PC-9 (cell line): ENCODE data around the gene TSPYL6. TPM values are rescaled to one million over a fixed set of nuclear protein-coding genes. Genes with fewer than 3 reads are reported as not detected.
"Not testable (repeated sequence)": the region's sequence is repeated elsewhere in the genome, so short reads cannot be mapped to it uniquely, and the experiment has no call there.

Experiments used
- BruUV-seq: library from RNA; stranded (reverse); fragments of 400-500 nt; replicated peaks from 2 replicates; lab custom pipeline; 2021; lab: Mats Ljungman, UMichigan
- CTCF ChIA-PET: fragments of 300-600 bp; sonication (Branson Sonifier 250); formaldehyde crosslinking; loops from one replicate; lab custom pipeline; 2022; ENCODE audit warnings: antibody characterized with exemption; lab: Charles Lee
- POLR2A ChIA-PET: fragments of 300-600 bp; sonication (Branson Sonifier 250); formaldehyde crosslinking; loops from one replicate; lab custom pipeline; 2022; ENCODE audit warnings: antibody characterized with exemption; ENCODE audit not compliant: unreplicated experiment; lab: Charles Lee
- DNase-seq, 2 experiments: peaks; one replicate each; pipeline versions ENCODE4 v3.0.0 to v3.0.0-alpha.2; 2015 to 2022; ENCODE audit warnings: mixed read lengths in 1 of 2
- H2AFZ ChIP-seq: fragments of 200-600 bp; sonication (generic); 2 replicates; pipeline ENCODE4 v1.8.1; 2017; ENCODE audit warnings: antibody characterized with exemption
- H3F3A ChIP-seq: fragments of 200-600 bp; sonication (generic); 2 replicates; pipeline ENCODE4 v1.8.1; 2017; ENCODE audit warnings: antibody characterized with exemption, mild to moderate bottlenecking, low read depth; ENCODE audit not compliant: insufficient read depth
- H3K27ac ChIP-seq: fragments of 200-600 bp; sonication (generic); 2 replicates; pipeline ENCODE4 v1.6.1; 2016; ENCODE audit warnings: mixed run types
- H3K27me3 ChIP-seq: fragments of 200-600 bp; sonication (generic); 2 replicates; pipeline ENCODE4 v1.6.1; 2016; ENCODE audit warnings: low read depth, mixed run types; ENCODE audit not compliant: insufficient read depth
- H3K36me3 ChIP-seq: fragments of 200-600 bp; sonication (generic); 2 replicates; pipeline ENCODE4 v1.6.1; 2016; ENCODE audit warnings: low read depth, mixed run types
- H3K4me1 ChIP-seq: fragments of 200-600 bp; sonication (generic); replicated peaks from 2 replicates; pipeline ENCODE4 v1.6.1; 2016; ENCODE audit warnings: mixed run types; ENCODE audit not compliant: insufficient read depth
- H3K4me2 ChIP-seq: fragments of 200-600 bp; sonication (generic); 2 replicates; pipeline ENCODE4 v1.6.1; 2017; ENCODE audit warnings: mixed run types
- H3K4me3 ChIP-seq: fragments of 200-600 bp; sonication (generic); 2 replicates; pipeline ENCODE4 v1.6.1; 2016; ENCODE audit warnings: mixed run types
- H3K79me2 ChIP-seq: fragments of 200-600 bp; sonication (generic); 2 replicates; pipeline ENCODE4 v1.6.1; 2017; ENCODE audit warnings: low read depth, mixed run types
- H3K9me2 ChIP-seq: fragments of 200-600 bp; sonication (generic); 2 replicates; pipeline ENCODE4 v1.8.1; 2017; ENCODE audit warnings: mild to moderate bottlenecking; ENCODE audit not compliant: insufficient read depth
- H3K9me3 ChIP-seq: fragments of 200-600 bp; sonication (generic); 2 replicates; pipeline ENCODE4 v1.8.1; 2016; ENCODE audit warnings: low read depth; ENCODE audit not compliant: insufficient read depth
- H4K20me1 ChIP-seq: fragments of 200-600 bp; sonication (generic); 2 replicates; pipeline ENCODE4 v1.8.1; 2017; ENCODE audit not compliant: insufficient read depth
- EZH2 ChIP-seq: fragments of 200-600 bp; sonication (generic); IDR thresholded peaks from 2 replicates; pipeline ENCODE4 v1.8.0; 2017; ENCODE audit warnings: antibody characterized with exemption, low read depth
- intact Hi-C: fragments of 100-400 bp; cut with micrococcal nuclease; formaldehyde crosslinking; loops from one replicate; pipeline ENCODE4 v1.10.0; 2022; ENCODE audit not compliant: unreplicated experiment
- total RNA-seq: library from RNA; stranded (reverse); gene quantifications from 2 replicates; pipeline ENCODE4 v1.2.3, GENCODE V29; 2021
- TF ChIP-seq, protein P1 (sequence below): fragments of 200-600 bp; sonication (generic); conservative IDR thresholded peaks from 2 replicates; pipeline ENCODE4 v1.6.1; 2017; ENCODE audit warnings: mixed run types, antibody characterized with exemption, mild to moderate bottlenecking, moderate library complexity

TSPYL6 gene
- total RNA-seq, 1 experiment from 2014 or later = not detected

DNA sequence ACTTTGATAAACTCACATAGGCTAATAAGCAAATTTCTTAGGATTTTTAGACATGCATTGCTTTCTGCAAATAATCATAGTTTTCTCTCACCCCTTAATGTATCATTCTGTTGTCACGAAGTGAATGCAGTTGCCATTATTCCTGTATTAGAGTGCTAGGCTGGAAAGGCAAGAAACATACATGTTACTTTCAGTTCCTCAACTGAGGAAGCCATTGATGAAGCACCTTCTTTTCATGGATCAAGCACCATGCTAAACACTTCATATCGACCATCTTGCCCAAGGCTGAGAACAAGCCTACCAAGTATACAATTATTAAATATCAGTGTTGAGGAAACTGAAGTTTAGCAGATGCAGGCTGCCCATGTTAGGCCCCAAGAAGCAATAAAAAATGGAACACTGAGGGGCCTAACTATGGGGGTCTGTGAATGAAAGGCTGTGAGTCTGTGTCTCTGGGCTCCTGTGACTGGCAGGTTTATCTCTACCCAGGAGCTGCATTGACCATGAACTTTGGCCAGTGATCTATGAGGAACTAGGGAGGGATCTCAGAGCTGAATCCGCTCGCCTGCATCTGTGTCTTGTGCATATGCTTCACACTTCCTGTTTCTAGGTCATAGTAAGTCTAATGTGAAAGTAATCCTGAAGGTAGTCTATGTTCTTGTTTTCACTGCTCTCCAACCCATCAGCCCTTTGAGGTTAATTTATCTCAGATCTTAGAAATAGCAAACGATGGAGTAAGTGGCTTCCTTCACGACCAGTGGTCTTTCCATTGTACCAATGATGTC is 16.0 kb upstream of the TSPYL6 start:
- CTCF ChIA-PET = no interaction called here
- Histone ChIP-seq H3K27ac (no peak overlapping the region), H3K4me2 (no peak overlapping the region), H2AFZ (no peak overlapping the region), H4K20me1 (no peaks in the 10 kb centered on the region), H3F3A (no peaks in the 10 kb centered on the region), H3K79me2 (no peaks in the 10 kb centered on the region), H3K36me3 (no peaks in the 10 kb centered on the region), H3K4me3 (no peak overlapping the region), H3K9me3 (0 out of 2 replicates have a peak, but pooled peaks cover 6% of the 10 kb centered on the region), H3K27me3 (no peaks in the 10 kb centered on the region), H3K9me2 (no peaks in the 10 kb centered on the region), H3K4me1 (peaks cover 11% of the 10 kb centered on the region; the same call in 1 of the 2 replicates)
- POLR2A ChIA-PET = no interaction called here
- no peak for DNase-seq
- no TSS peak for BruUV-seq
- no peak for TF ChIP-seq EZH2
- TF ChIP-seq, protein P1, sequence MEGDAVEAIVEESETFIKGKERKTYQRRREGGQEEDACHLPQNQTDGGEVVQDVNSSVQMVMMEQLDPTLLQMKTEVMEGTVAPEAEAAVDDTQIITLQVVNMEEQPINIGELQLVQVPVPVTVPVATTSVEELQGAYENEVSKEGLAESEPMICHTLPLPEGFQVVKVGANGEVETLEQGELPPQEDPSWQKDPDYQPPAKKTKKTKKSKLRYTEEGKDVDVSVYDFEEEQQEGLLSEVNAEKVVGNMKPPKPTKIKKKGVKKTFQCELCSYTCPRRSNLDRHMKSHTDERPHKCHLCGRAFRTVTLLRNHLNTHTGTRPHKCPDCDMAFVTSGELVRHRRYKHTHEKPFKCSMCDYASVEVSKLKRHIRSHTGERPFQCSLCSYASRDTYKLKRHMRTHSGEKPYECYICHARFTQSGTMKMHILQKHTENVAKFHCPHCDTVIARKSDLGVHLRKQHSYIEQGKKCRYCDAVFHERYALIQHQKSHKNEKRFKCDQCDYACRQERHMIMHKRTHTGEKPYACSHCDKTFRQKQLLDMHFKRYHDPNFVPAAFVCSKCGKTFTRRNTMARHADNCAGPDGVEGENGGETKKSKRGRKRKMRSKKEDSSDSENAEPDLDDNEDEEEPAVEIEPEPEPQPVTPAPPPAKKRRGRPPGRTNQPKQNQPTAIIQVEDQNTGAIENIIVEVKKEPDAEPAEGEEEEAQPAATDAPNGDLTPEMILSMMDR = no peak
- intact Hi-C loops = no loop called here

DNA sequence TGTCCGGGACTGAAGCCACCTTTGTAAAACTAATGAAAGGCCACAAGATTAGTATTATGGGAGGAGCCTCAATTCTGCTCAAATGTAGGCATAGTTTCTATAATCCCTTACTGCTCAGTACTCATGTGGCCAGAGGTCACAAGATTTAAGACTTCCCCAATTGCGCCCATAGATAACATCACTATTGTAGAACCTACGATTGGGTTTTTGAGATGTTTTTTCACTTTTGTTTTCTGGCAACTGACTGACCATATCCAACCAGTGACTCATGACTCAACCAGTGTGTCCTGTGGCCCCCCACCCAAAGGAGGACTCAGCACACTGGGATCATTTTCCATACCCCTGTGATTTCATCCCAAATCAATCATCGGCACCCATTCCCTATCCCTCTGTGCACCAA is 15.2 kb upstream of the TSPYL6 start:
- H3K79me2 ChIP-seq = no peaks in the 10 kb centered on the region
- POLR2A ChIA-PET = interaction anchor here (0.6 kb wide), 1 partner anchor 76 kb away, joined by 4 read pairs; no protein-coding TSS in a partner anchor
- TF ChIP-seq, protein P1 = no peak
- TF ChIP-seq EZH2 = no peak
- H3K9me3 ChIP-seq = 0 out of 2 replicates have a peak, but pooled peaks cover 6% of the 10 kb centered on the region
- CTCF ChIA-PET = no interaction called here
- intact Hi-C loops = no loop called here
- no peak for DNase-seq
- no peak overlapping the region for H3K27ac ChIP-seq
- H3K4me2 ChIP-seq = no peak overlapping the region
- BruUV-seq = no TSS peak
- no peak overlapping the region for H2AFZ ChIP-seq
- no peak overlapping the region for H3K4me3 ChIP-seq
- no peaks in the 10 kb centered on the region for H4K20me1 ChIP-seq
- no peaks in the 10 kb centered on the region for H3K36me3 ChIP-seq
- H3F3A ChIP-seq = no peaks in the 10 kb centered on the region
- H3K4me1 ChIP-seq = peaks cover 11% of the 10 kb centered on the region; the same call in 1 of the 2 replicates
- no peaks in the 10 kb centered on the region for H3K9me2 ChIP-seq
- no peaks in the 10 kb centered on the region for H3K27me3 ChIP-seq

DNA sequence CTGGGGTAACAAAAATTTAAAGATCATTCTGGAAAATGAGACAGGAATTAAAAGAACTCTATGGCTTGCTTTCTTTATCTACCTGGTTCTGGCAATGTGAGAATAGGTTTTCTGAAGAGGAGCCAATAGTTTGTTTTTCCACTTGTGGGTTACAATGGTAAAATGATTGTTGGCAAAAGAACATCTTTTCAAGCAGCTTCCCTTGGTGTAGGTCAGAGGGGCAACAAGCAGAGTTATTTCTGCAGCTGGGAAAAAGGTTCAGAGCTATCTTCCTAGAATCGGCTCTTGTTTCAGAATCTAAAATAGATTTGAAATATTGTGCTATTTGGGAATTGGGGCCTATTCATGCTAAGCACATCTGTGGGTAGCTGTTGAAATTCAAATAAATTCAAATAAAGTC is 11.5 kb upstream of the TSPYL6 start:
- Histone ChIP-seq H3K4me2 (no peak overlapping the region), H2AFZ (no peak overlapping the region), H3K9me3 (peaks cover 4% of the 10 kb centered on the region; the same call in 1 of the 2 replicates), H3K9me2 (no peaks in the 10 kb centered on the region), H3K4me1 (no peaks in the 10 kb centered on the region), H3K27ac (no peak overlapping the region), H3K4me3 (no peak overlapping the region), H3K27me3 (no peaks in the 10 kb centered on the region), H3F3A (no peaks in the 10 kb centered on the region), H3K36me3 (no peaks in the 10 kb centered on the region), H3K79me2 (no peaks in the 10 kb centered on the region), H4K20me1 (no peaks in the 10 kb centered on the region)
- DNase-seq = no peak
- intact Hi-C loops = no loop called here
- ChIA-PET POLR2A (no interaction called here), CTCF (no interaction called here)
- TF ChIP-seq EZH2 = no peak
- TF ChIP-seq, protein P1 = no peak
- no TSS peak for BruUV-seq

- H3K9me3 ChIP-seq, H3K79me2 ChIP-seq, H3F3A ChIP-seq, H3K36me3 ChIP-seq, H3K4me2 ChIP-seq, DNase-seq, intact Hi-C loops, POLR2A ChIA-PET, H3K27ac ChIP-seq, H3K4me3 ChIP-seq, H3K27me3 ChIP-seq, H3K9me2 ChIP-seq, H4K20me1 ChIP-seq, H3K4me1 ChIP-seq, H2AFZ ChIP-seq, CTCF ChIA-PET, BruUV-seq: not testable (repeated sequence)
Measured at GRCh38 chr2:54265081-54265480, 9.1 kb upstream of the TSPYL6 start.
